Hematopoietic multipotent progenitor cell treated with erythropoietin and hydrocortisone succinate and interleukin-3 and kit ligand, for 15 days (in vitro differentiated cells): Measurements from ENCODE around the gene MSI2.

ENCODE experiments used
- DNase-seq: peaks from one replicate; pipeline ENCODE4 v3.0.0-alpha.2; 2015; ENCODE audit warnings: low spot score

Gene MSI2

GRCh38 chr17:57462007-57462579 is 205.8 kb downstream of the MSI2 start:
- DNase-seq: no peak

DNA sequence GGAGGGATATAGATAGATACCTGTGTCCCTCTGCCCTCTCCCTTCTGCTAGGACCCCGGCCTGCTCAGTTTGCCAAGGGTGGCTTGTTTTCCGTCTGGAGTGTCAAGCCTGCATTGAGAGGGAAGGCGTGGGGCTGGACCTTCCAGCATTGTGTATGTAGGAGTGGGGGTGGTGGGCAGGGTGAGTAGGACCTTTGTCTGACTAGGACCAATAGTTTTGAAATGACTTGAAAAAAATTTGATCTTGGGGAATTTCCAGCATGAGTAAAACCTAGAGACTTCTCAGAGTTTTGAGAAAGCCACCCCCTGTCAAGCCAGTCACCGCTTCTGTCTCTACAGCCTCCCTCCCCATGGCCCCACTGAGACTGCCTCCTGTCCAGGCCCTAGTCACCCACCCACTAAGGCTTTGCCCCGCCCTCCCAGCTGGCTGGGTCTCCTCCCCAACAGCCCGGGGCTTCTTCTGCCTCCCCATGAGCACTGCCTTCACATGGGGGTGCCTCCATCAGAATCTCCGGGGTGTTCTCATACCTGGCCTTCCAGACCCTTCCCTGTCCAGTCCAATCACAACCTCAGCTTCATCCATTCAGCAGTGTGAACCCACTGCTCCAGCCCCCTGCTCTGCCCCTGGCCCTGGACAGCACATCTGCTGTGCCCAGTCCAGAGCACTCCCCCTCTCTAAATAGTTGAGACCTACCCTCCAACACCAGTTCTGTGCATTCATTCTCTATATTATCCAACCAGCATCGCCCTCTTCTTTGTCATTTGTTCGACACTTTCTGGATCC is 207.0 kb downstream of the MSI2 start:
- DNase-seq: no peak

GRCh38 chr17:57464191-57464864 is 208.0 kb downstream of the MSI2 start:
- DNase-seq: no peak

DNA sequence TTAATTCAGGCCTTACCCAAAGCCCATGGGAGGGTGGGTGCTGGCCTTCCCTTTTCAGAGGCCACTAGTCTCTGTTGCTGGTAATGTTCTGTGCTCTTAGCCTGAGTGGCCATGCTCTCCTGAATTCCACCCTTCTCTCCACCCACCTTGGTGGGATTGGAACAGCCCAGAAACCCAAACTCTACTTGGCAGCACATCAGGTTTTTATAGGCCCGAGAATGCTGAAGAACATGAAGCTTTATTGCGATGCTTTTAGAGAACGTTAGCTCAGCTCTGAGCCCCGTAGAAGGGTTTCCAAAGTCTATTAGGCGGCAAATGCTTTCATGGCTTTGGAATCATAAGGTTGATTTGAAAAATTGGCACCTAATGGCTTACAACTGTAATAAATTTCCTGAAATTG is 209.3 kb downstream of the MSI2 start:
- DNase-seq: no peak

GRCh38 chr17:57466017-57466471 is 209.7 kb downstream of the MSI2 start:
- DNase-seq: no peak

DNA sequence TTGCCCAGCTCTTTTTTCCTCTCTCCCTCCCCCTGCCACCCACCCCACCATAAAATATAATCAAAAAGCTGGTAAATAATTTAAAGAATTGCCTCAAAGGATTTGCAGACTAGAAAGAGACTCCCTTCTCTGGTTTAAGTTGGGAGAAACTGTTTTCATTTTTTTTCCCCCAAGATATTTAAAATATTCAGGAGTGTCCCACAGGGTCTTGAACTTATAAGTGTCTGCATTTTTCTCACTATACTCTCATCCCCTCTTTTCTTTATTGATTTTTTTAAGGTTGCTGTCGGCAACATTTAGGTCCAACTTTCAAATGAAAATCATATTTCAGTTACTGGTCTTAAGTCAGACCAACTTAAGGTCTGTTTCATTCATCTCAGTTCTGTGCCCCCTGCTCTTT is 210.2 kb downstream of the MSI2 start:
- DNase-seq: no peak

DNA sequence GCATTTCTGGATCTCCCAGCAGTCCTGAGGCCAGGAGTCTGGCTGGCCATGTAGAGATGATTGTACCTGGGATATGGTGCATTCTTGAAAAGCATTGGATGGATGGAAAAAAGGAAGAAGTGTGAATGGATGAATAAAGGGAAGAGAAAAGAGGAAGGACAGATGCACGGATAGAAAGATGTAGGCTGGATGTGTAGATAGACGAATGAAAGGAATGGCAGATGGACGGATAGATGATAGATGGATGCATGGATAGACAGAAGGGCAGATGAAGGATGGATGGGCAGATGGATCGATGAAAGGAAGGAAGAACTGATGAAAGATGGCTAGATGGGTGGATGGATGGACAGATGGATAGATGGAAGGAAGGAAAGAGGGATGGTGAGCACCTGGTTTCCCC is 210.9 kb downstream of the MSI2 start:
- DNase-seq: no peak

DNA sequence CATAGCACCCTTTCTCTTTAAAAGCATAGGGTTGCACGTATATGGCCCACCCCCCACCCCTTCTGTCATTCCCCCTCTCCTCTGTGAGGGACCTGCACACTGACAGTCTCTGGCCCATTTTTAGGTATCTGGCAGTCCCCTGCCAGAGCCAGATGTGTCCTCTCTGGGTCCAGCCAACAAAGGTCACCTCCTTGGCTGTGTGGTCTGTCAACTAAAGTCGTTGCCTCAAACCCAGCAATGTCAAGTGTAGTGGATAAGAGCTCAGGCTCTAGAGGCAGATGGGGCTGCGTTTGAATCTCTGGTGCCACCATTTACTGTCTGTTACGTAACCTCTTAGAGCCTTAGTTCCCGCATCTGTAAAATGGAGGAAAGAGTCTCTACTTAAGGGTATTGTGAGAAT is 211.5 kb downstream of the MSI2 start:
- no peak for DNase-seq

- no peak for DNase-seq
These were observed 212.8 kb downstream of the MSI2 start for GRCh38 chr17:57468932-57469775.

DNA sequence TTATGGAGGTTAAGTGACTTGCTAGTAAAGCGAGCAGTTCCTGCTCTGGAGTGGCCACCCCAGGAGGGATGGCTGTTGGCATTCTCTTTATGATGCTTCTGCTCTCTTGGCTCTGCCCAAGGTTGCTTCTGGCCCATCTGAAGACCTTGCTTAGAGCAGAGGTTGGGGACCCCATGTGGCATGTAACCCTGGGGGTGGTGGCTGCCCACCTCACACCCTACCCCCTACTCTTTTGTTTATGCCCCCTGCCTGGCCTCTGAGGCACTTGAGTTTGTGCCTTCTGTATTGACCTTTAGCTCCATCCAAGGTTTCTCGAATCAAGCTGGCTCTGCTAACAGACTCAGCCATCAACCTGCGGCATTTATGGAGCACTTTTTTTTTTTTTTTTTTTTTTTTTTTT is 214.6 kb downstream of the MSI2 start:
- DNase-seq: no peak

GRCh38 chr17:57471868-57472368 is 215.6 kb downstream of the MSI2 start:
- no peak for DNase-seq

DNA sequence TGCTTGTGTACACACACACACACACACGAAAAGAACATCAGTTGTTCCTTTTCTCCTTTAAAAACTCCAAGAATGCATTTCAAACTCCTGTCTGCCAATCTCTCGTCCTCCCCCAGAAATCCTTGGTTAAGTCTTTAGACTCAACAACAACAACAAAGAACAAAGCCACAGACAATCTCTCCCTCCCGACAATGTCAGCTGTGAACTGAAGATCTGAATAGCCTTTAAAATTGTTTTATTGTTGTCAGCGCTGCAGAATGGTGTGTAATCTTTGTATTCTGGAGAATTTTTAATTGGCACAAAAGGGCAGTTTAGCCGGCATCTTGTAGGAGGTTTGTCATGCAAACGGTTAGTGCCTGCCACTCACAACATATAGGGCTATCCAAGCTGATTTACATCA is 219.5 kb downstream of the MSI2 start:
- no peak for DNase-seq

- no peak for DNase-seq
These were observed 221.4 kb downstream of the MSI2 start for GRCh38 chr17:57477522-57478362.

GRCh38 chr17:57478478-57479250 is 222.3 kb downstream of the MSI2 start:
- DNase-seq: no peak

GRCh38 chr17:57480438-57481196 is 224.3 kb downstream of the MSI2 start:
- no peak for DNase-seq

- no peak for DNase-seq
These were observed 225.6 kb downstream of the MSI2 start for GRCh38 chr17:57481910-57482391.

- no peak for DNase-seq
These were observed 226.3 kb downstream of the MSI2 start for GRCh38 chr17:57482657-57483056.

DNA sequence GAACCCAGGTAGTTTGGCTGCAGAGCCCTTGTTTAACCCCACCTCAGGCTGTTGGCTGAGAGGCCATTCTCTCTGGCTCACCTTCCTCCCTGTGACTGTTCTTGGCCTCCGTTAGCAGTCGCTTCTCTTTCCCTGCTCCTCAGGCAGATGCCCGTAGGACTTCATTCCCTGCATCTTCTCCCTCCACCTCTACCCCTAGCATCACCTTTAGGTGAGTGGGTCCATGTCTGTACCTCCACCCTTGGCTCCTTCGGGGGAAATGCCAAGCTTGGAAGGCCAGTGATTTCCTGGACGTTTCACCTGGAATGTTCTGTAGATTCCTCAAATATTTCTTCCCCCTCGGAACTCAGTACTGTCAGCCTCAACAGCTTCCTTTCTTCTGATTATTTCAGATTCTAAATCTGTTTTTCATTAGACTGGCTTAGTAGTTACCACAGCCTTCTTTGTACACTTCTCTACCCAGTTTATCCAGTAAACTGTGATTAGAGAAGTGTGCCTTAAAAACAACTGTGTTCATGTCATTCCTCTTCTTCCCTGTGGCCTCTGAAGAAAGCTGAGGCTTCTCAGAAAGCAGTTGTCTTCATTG is 227.9 kb downstream of the MSI2 start:
- DNase-seq: no peak
